HG03460 (cell line): ENCODE results near the gene MCTP1.
A peak's percentile ranks its signal among the peaks of the same experiment; 100 is the strongest.

Experiments used
- ATAC-seq: cut with Tn5 transposase; IDR thresholded peaks from one replicate; pipeline ENCODE4 v1.9.1; 2021; ENCODE audit not compliant: unreplicated experiment

MCTP1 gene

GRCh38 chr5:94731471-94731870 is 553.4 kb downstream of the MCTP1 start:
- no peak for ATAC-seq

GRCh38 chr5:94725142-94725541 is 559.8 kb downstream of the MCTP1 start:
- ATAC-seq: no peak

- no peak for ATAC-seq
Observed at GRCh38 chr5:94715768-94716167, 569.1 kb downstream of the MCTP1 start.

- no peak for ATAC-seq
Observed at GRCh38 chr5:94711785-94712184, 573.1 kb downstream of the MCTP1 start.

- ATAC-seq: no peak
Observed at GRCh38 chr5:94709277-94709676, 575.6 kb downstream of the MCTP1 start.

- ATAC-seq: no peak
Observed at GRCh38 chr5:94707359-94707758, 577.5 kb downstream of the MCTP1 start.

GRCh38 chr5:94705427-94705826 is 579.5 kb downstream of the MCTP1 start:
- ATAC-seq: no peak

- peak; percentile 71 for ATAC-seq
Observed at GRCh38 chr5:94702729-94703128, 582.2 kb downstream of the MCTP1 start.

GRCh38 chr5:94700592-94700991 is 584.3 kb downstream of the MCTP1 start:
- ATAC-seq: peak; percentile 78

- ATAC-seq: no peak
Observed at GRCh38 chr5:94699562-94699961, 585.3 kb downstream of the MCTP1 start.

GRCh38 chr5:94698197-94698596 is 586.7 kb downstream of the MCTP1 start:
- no peak for ATAC-seq

GRCh38 chr5:94694671-94695070 is 590.2 kb downstream of the MCTP1 start:
- no peak for ATAC-seq

GRCh38 chr5:94693845-94694370 is 591.0 kb downstream of the MCTP1 start:
- ATAC-seq: no peak

GRCh38 chr5:94693043-94693822 is 591.7 kb downstream of the MCTP1 start:
- ATAC-seq: peak; percentile 84

- ATAC-seq: no peak
Observed at GRCh38 chr5:94692581-94692980, 592.3 kb downstream of the MCTP1 start.

GRCh38 chr5:94691949-94692348 is 592.9 kb downstream of the MCTP1 start:
- no peak for ATAC-seq

GRCh38 chr5:94691291-94691690 is 593.6 kb downstream of the MCTP1 start:
- ATAC-seq: no peak

- no peak for ATAC-seq
Observed at GRCh38 chr5:94690778-94691177, 594.1 kb downstream of the MCTP1 start.

- no peak for ATAC-seq
Observed at GRCh38 chr5:94689908-94690307, 595.0 kb downstream of the MCTP1 start.

- no peak for ATAC-seq
Observed at GRCh38 chr5:94682814-94683520, 601.9 kb downstream of the MCTP1 start.

GRCh38 chr5:94675965-94676618 is 608.8 kb downstream of the MCTP1 start:
- no peak for ATAC-seq
